Breast epithelium (tissue), 3 donors: ENCODE data around the gene NSD2.

ENCODE experiments used
- POLR2A ChIP-seq: fragments of 450-650 bp; IDR thresholded peaks from one replicate; pipeline ENCODE4 v1.6.1; 2016; ENCODE audit warnings: antibody characterized with exemption, mild to moderate bottlenecking, moderate library complexity
- POLR2AphosphoS5 ChIP-seq, 3 donors: sonication (generic); formaldehyde crosslinking; IDR thresholded peaks; one replicate each; pipeline ENCODE4 v1.6.1; 2017; ENCODE audit warnings: antibody characterized with exemption in 3 of 3
- TF ChIP-seq, protein P1 (sequence below), 3 donors: fragments of 450-650 bp; IDR thresholded peaks; one replicate each; pipeline ENCODE4 v1.5.1; 2016 to 2017; ENCODE audit warnings: antibody characterized with exemption in 3 of 3, mild to moderate bottlenecking in 3 of 3, moderate library complexity in 3 of 3

- TF ChIP-seq POLR2AphosphoS5 (IDR thresholded peaks at IDR 0.05) (no peak), POLR2A (no peak)
- TF ChIP-seq, protein P1, sequence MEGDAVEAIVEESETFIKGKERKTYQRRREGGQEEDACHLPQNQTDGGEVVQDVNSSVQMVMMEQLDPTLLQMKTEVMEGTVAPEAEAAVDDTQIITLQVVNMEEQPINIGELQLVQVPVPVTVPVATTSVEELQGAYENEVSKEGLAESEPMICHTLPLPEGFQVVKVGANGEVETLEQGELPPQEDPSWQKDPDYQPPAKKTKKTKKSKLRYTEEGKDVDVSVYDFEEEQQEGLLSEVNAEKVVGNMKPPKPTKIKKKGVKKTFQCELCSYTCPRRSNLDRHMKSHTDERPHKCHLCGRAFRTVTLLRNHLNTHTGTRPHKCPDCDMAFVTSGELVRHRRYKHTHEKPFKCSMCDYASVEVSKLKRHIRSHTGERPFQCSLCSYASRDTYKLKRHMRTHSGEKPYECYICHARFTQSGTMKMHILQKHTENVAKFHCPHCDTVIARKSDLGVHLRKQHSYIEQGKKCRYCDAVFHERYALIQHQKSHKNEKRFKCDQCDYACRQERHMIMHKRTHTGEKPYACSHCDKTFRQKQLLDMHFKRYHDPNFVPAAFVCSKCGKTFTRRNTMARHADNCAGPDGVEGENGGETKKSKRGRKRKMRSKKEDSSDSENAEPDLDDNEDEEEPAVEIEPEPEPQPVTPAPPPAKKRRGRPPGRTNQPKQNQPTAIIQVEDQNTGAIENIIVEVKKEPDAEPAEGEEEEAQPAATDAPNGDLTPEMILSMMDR (IDR thresholded peaks at IDR 0.05): no peak
Measured at GRCh38 chr4:1928356-1929239, 57.4 kb downstream of the NSD2 start.
